GM13977 (cell line): ENCODE data around the gene PSMD1.

Experiments used
- DNase-seq: peaks from one replicate; pipeline ENCODE4 v3.0.0; 2012; ENCODE audit warnings: low spot score
- CTCF ChIP-seq: IDR thresholded peaks from 2 replicates; pipeline ENCODE4 v1.5.1; 2012; ENCODE audit warnings: mild to moderate bottlenecking, control low read depth; ENCODE audit not compliant: insufficient read depth; ENCODE audit errors: extremely low read depth, missing control alignments
- in situ Hi-C: fragments of 300-500 bp; cut with MboI; formaldehyde crosslinking; loops from one replicate; pipeline ENCODE4 v1.12.0; 2022; ENCODE audit warnings: low sequenced_read_pairs, low pct_unique_long_range_greater_than_20kb, mixed read lengths, inconsistent platforms; ENCODE audit not compliant: unreplicated experiment

Gene PSMD1

GRCh38 chr2:231039294-231039664 lies 17.4 kb upstream of the PSMD1 start:
- in situ Hi-C loops: no loop called here

GRCh38 chr2:231039821-231040364 lies 16.8 kb upstream of the PSMD1 start:
- in situ Hi-C loops: no loop called here
- no peak for DNase-seq
- no peak for TF ChIP-seq CTCF

More at GRCh38 chr2:231039294-231039664, 17.4 kb upstream of the PSMD1 start:
- no peak for DNase-seq
- TF ChIP-seq CTCF: no peak

- TF ChIP-seq CTCF: no peak
- no peak for DNase-seq
- in situ Hi-C loops: no loop called here
Observed at GRCh38 chr2:231041061-231041689, 15.5 kb upstream of the PSMD1 start.

GRCh38 chr2:231043796-231044195 lies 12.9 kb upstream of the PSMD1 start:
- DNase-seq: no peak
- in situ Hi-C loops: no loop called here
- TF ChIP-seq CTCF: no peak

GRCh38 chr2:231046916-231047273 lies 9.8 kb upstream of the PSMD1 start:
- no peak for TF ChIP-seq CTCF
- DNase-seq: no peak
- in situ Hi-C loops: no loop called here

- DNase-seq: no peak
- in situ Hi-C loops: no loop called here
- TF ChIP-seq CTCF: no peak
Observed at GRCh38 chr2:231047274-231047922, 9.3 kb upstream of the PSMD1 start.
